K562 (cell line): ENCODE data around the gene CCDC106. TPM values are rescaled to one million over a fixed set of nuclear protein-coding genes. Genes with fewer than 3 reads are reported as not detected.

Source experiments
- ARID1B ChIP-seq: fragments of 450-650 bp; IDR thresholded peaks from 2 replicates; pipeline ENCODE4 v1.6.1; 2016; ENCODE audit warnings: antibody characterized with exemption, mild to moderate bottlenecking, inconsistent platforms
- BRD4 ChIP-seq: fragments of 200-600 bp; sonication (generic); IDR thresholded peaks from 2 replicates; pipeline ENCODE4 v1.6.1; 2017; ENCODE audit warnings: inconsistent platforms
- CBFA2T3 ChIP-seq: fragments of 450-650 bp; IDR thresholded peaks from 2 replicates; pipeline ENCODE4 v1.6.1; 2017
- CBX2 ChIP-seq: fragments of 200-600 bp; sonication (generic); IDR thresholded peaks from one replicate; pipeline ENCODE4 v1.6.1; 2012; ENCODE audit warnings: mild to moderate bottlenecking, low read length, inconsistent platforms; ENCODE audit not compliant: insufficient read depth, poor library complexity, severe bottlenecking
- CBX3 ChIP-seq, 2 experiments: IDR thresholded peaks; 1 replicate in 1 of 2; 2 replicates in 1 of 2; pipeline ENCODE4 v1.6.1; 2012; ENCODE audit warnings: inconsistent platforms in 2 of 2, low read length in 2 of 2, borderline replicate concordance in 1 of 2, control low read depth in 1 of 2
- CREB3L1 ChIP-seq: fragments of 450-650 bp; IDR thresholded peaks from 2 replicates; pipeline ENCODE4 v1.6.1; 2014; ENCODE audit warnings: low read depth, mild to moderate bottlenecking, moderate library complexity, borderline replicate concordance
- DEAF1 ChIP-seq: fragments of 450-650 bp; formaldehyde crosslinking; IDR thresholded peaks from 2 replicates; pipeline ENCODE4 v1.4.0; 2020; ENCODE audit warnings: mild to moderate bottlenecking, moderate library complexity
- GATAD2A ChIP-seq: fragments of 450-650 bp; IDR thresholded peaks from 2 replicates; pipeline ENCODE4 v1.6.1; 2017
- HBP1 ChIP-seq: fragments of 450-650 bp; formaldehyde crosslinking; IDR thresholded peaks from 2 replicates; pipeline ENCODE4 v1.4.0; 2022; ENCODE audit warnings: missing genetic modification characterization
- ILK ChIP-seq: fragments of 450-650 bp; IDR thresholded peaks from 2 replicates; pipeline ENCODE4 v1.6.1; 2016; ENCODE audit warnings: missing genetic modification characterization, low read depth, mild to moderate bottlenecking, missing compliant biosample characterization, moderate library complexity, borderline replicate concordance
- MYC ChIP-seq, 2 experiments: fragments of 250-450 bp in 1 of 2; sonication (Bioruptor Pico) in 1 of 2; IDR thresholded peaks; 2 replicates each; pipeline versions ENCODE4 v1.5.1 to v1.6.1; 2012 to 2021; ENCODE audit warnings: low read depth in 2 of 2, borderline replicate concordance in 1 of 2, improper control_type of control experiment in 1 of 2, low read length in 1 of 2, mild to moderate bottlenecking in 1 of 2, moderate library complexity in 1 of 2
- MYNN ChIP-seq, 2 experiments: sonication (generic); formaldehyde crosslinking in 1 of 2; IDR thresholded peaks; 2 replicates each; pipeline versions ENCODE4 v1.5.0 to v1.6.1; 2016 to 2020; ENCODE audit warnings: antibody characterized with exemption in 1 of 2, missing genetic modification reagents in 1 of 2
- PHF21A ChIP-seq: fragments of 450-650 bp; IDR thresholded peaks from 2 replicates; pipeline ENCODE4 v1.6.1; 2017; ENCODE audit warnings: low read depth, borderline replicate concordance
- POLR3A ChIP-seq: IDR thresholded peaks from 2 replicates; pipeline ENCODE4 v1.6.1; 2011; ENCODE audit warnings: borderline replicate concordance, mild to moderate bottlenecking, moderate library complexity; ENCODE audit not compliant: insufficient read length, insufficient read depth; ENCODE audit errors: extremely low read depth
- RNF2 ChIP-seq: sonication (generic); IDR thresholded peaks from 2 replicates; pipeline ENCODE4 v1.6.1; 2016
- RNF219 ChIP-seq: fragments of 250-450 bp; sonication (Bioruptor Pico); IDR thresholded peaks from 2 replicates; pipeline ENCODE4 v1.5.0; 2022; ENCODE audit warnings: mild to moderate bottlenecking
- ZKSCAN3 ChIP-seq: fragments of 250-450 bp; sonication (Bioruptor Pico); IDR thresholded peaks from 2 replicates; pipeline ENCODE4 v1.4.0; 2020
- ZNF23 ChIP-seq: fragments of 250-450 bp; sonication (Bioruptor Pico); IDR thresholded peaks from 2 replicates; pipeline ENCODE4 v1.4.0; 2020; ENCODE audit warnings: mild to moderate bottlenecking
- polyA plus RNA-seq, 8 experiments: library from polyadenylated mRNA; depleted of rRNA in 4 of 8; stranded (reverse) in 5 of 8; unstranded in 3 of 8; fragments of >200 nt; fragmentation: Nextera tagmentation in 2 of 8; fragmentation: Illumina TruSeq in 1 of 8; extraction: Ambion mirVana in 2 of 8; extraction: Trizol in 1 of 8; gene quantifications; 2 replicates each; pipeline versions ENCODE4 v1.2.1 to v1.2.3, GENCODE V29; 2011 to 2014; ENCODE audit warnings: inconsistent platforms in 1 of 8, missing spikeins in 1 of 8
- total RNA-seq, 7 experiments: library from RNA; depleted of rRNA in 6 of 7; stranded (reverse); fragments of >200 nt in 6 of 7; fragmentation: Illumina TruSeq in 2 of 7; extraction: Trizol in 2 of 7; gene quantifications; 2 replicates each; pipeline versions ENCODE4 v1.2.1 to v1.2.3, GENCODE V29; 2011 to 2021; ENCODE audit warnings: low replicate concordance in 1 of 7

The CCDC106 gene
- total and polyA plus RNA-seq, 9 of the 15 experiments (the other 6 are each of a cell fraction or from before 2014, with no cell fraction given) = 0.10 to 27.5 (median 15.0) TPM; not detected in 1

GRCh38 chr19:55605637-55606470 is 42.2 kb upstream of the CCDC106 start, which contains the start of gene ZNF865 (continued):
- TF ChIP-seq ZNF23 (CRISPR knock-in tag) (no peak), CBX3 (IDR thresholded peaks at IDR 0.05; ENCODE audit: borderline replicate concordance in 1 of 2, low read length in 2 of 2) (peak in 1 of 2 experiments; percentile 71; a peak in 1 of 3 replicates), GATAD2A (0 out of 2 replicates have a peak, but pooled peaks have one; percentile 47), POLR3A (no peak), DEAF1 (CRISPR knock-in tag) (peak; percentile 76), CBFA2T3 (peak; percentile 5; the same call in 1 of the 2 replicates), ZKSCAN3 (CRISPR knock-in tag) (no peak), ARID1B (peak; percentile 42), BRD4 (no peak), HBP1 (CRISPR knock-in tag) (no peak), ILK (no peak), PHF21A (peak; percentile 25; the same call in 1 of the 2 replicates), MYC (IDR thresholded peaks at IDR 0.05; ENCODE audit: low read depth, low read length) (0 out of 2 replicates have a peak, but pooled peaks have one; percentile 43), MYC (CRISPR knock-in tag; IDR thresholded peaks at IDR 0.05; ENCODE audit: borderline replicate concordance, low read depth) (no peak), MYNN (IDR thresholded peaks at IDR 0.05) (no peak), MYNN (CRISPR knock-in tag; IDR thresholded peaks at IDR 0.05) (no peak), RNF2 (no peak), RNF219 (CRISPR knock-in tag) (no peak), CREB3L1 (no peak), CBX2 (no peak)
